ENCODE measurements around the gene TMEM86B. TPM values are rescaled to one million over a fixed set of nuclear protein-coding genes. Genes with fewer than 3 reads are reported as not detected.

TMEM86B gene
- total RNA-seq, 1 donor from 2014 or later: 3.9 TPM

GRCh38 chr19:55248166-55248675 is 19.7 kb upstream of the TMEM86B start:
- Histone ChIP-seq H3K79me2 (ENCODE audit: insufficient read depth, low read length) (peaks cover 72% of the 10 kb centered on the region), H3K4me2 (ENCODE audit: low read length) (no peak overlapping the region), H2AFZ (ENCODE audit: low read depth, low read length) (no peak overlapping the region), H4K20me1 (ENCODE audit: insufficient read depth, low read length) (peaks cover 86% of the 10 kb centered on the region), H3K36me3 (ENCODE audit: insufficient read depth, low read length) (peaks cover 2% of the 10 kb centered on the region), H3K9ac (ENCODE audit: low read length) (peak overlapping the region; percentile 6), H3K27me3 (ENCODE audit: insufficient read depth, low read length) (no peaks in the 10 kb centered on the region), H3K9me3 (ENCODE audit: insufficient read depth, low read depth, low read length) (no peaks in the 10 kb centered on the region), H3K4me1 (ENCODE audit: insufficient read depth, low read length) (peaks cover 16% of the 10 kb centered on the region), H3K4me3 (ENCODE audit: insufficient read depth, low read depth, low read length) (no peak overlapping the region), H3K27ac (ENCODE audit: low read depth, low read length) (peak overlapping the region; percentile 3)
- no peak for TF ChIP-seq EZH2 (IDR thresholded peaks at IDR 0.05; ENCODE audit: insufficient read depth, low read length)
- TF ChIP-seq, protein P1, sequence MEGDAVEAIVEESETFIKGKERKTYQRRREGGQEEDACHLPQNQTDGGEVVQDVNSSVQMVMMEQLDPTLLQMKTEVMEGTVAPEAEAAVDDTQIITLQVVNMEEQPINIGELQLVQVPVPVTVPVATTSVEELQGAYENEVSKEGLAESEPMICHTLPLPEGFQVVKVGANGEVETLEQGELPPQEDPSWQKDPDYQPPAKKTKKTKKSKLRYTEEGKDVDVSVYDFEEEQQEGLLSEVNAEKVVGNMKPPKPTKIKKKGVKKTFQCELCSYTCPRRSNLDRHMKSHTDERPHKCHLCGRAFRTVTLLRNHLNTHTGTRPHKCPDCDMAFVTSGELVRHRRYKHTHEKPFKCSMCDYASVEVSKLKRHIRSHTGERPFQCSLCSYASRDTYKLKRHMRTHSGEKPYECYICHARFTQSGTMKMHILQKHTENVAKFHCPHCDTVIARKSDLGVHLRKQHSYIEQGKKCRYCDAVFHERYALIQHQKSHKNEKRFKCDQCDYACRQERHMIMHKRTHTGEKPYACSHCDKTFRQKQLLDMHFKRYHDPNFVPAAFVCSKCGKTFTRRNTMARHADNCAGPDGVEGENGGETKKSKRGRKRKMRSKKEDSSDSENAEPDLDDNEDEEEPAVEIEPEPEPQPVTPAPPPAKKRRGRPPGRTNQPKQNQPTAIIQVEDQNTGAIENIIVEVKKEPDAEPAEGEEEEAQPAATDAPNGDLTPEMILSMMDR (IDR thresholded peaks at IDR 0.05; ENCODE audit: insufficient read depth, low read depth, low read length): no peak
- Mint-ChIP-seq H3K4me1 (ENCODE audit: low read depth, unreplicated experiment) (peaks cover 19% of the 10 kb centered on the region), H3K27ac (ENCODE audit: unreplicated experiment) (no peak overlapping the region), H3K27me3 (ENCODE audit: low read depth, unreplicated experiment) (no peaks in the 10 kb centered on the region), H3K4me3 (ENCODE audit: unreplicated experiment) (no peak overlapping the region), H3K9me3 (ENCODE audit: unreplicated experiment) (no peaks in the 10 kb centered on the region), H3K36me3 (ENCODE audit: low read depth, unreplicated experiment) (peaks cover 8% of the 10 kb centered on the region)
- DNase-seq (ENCODE audit: low read depth) (no peak), FAIRE-seq (no peak)

DNA sequence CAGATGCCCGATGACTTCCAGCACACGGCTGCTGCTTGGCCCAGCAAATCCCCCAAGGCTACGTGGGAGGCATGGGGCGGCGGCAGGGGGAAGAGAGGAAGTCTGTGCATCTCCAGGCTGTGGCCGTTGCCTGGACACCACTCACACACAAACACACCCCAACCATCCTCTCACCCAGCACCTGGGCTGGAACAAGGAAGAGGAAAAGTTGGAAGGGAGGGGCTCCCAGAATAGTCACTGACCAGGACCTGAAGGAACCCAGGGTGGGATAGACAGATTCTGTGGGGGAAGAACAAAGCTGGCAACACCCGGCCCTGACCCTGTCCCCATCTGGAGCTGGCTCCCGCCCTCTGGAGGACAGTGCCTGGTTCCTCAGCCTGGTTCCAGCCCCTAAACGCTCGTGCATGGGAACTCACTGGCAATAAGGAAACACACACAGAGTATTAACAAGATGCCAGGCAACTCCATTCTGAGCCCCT is 19.1 kb upstream of the TMEM86B start:
- DNase-seq (ENCODE audit: low read depth): peak; percentile 16
- H4K20me1 ChIP-seq (ENCODE audit: insufficient read depth, low read length): peaks cover 83% of the 10 kb centered on the region

More for the DNA sequence above, 19.1 kb upstream of the TMEM86B start:
- FAIRE-seq: no peak
- Histone ChIP-seq H3K4me1 (ENCODE audit: insufficient read depth, low read length) (peaks cover 16% of the 10 kb centered on the region), H3K79me2 (ENCODE audit: insufficient read depth, low read length) (peaks cover 67% of the 10 kb centered on the region), H3K9ac (ENCODE audit: low read length) (peak overlapping the region; percentile 6), H3K27ac (ENCODE audit: low read depth, low read length) (peak overlapping the region; percentile 3), H3K9me3 (ENCODE audit: insufficient read depth, low read depth, low read length) (no peaks in the 10 kb centered on the region), H3K36me3 (ENCODE audit: insufficient read depth, low read length) (peaks cover 2% of the 10 kb centered on the region), H3K4me3 (ENCODE audit: insufficient read depth, low read depth, low read length) (no peak overlapping the region), H3K4me2 (ENCODE audit: low read length) (no peak overlapping the region), H3K27me3 (ENCODE audit: insufficient read depth, low read length) (no peaks in the 10 kb centered on the region), H2AFZ (ENCODE audit: low read depth, low read length) (no peak overlapping the region)
- Mint-ChIP-seq H3K9me3 (ENCODE audit: unreplicated experiment) (no peaks in the 10 kb centered on the region), H3K36me3 (ENCODE audit: low read depth, unreplicated experiment) (peaks cover 10% of the 10 kb centered on the region), H3K4me3 (ENCODE audit: unreplicated experiment) (no peak overlapping the region), H3K4me1 (ENCODE audit: low read depth, unreplicated experiment) (peaks cover 19% of the 10 kb centered on the region), H3K27ac (ENCODE audit: unreplicated experiment) (no peak overlapping the region), H3K27me3 (ENCODE audit: low read depth, unreplicated experiment) (no peaks in the 10 kb centered on the region)
- TF ChIP-seq, protein P1 (IDR thresholded peaks at IDR 0.05; ENCODE audit: insufficient read depth, low read depth, low read length): no peak
- TF ChIP-seq EZH2 (IDR thresholded peaks at IDR 0.05; ENCODE audit: insufficient read depth, low read length): no peak
